Hepatocyte (in vitro differentiated cells): Measurements from ENCODE around the gene ITGAE. TPM values are rescaled to one million over a fixed set of nuclear protein-coding genes. Genes with fewer than 3 reads are reported as not detected.
"Not testable (repeated sequence)": the region's sequence is repeated elsewhere in the genome, so short reads cannot be mapped to it uniquely, and the experiment has no call there.

ENCODE experiments used
- DNase-seq: peaks from one replicate; pipeline ENCODE4 v3.0.0-alpha.2; 2016; ENCODE audit warnings: low spot score
- H2AFZ ChIP-seq: fragments of 200-600 bp; sonication (generic); 2 replicates; pipeline ENCODE4 v1.6.0; 2016; ENCODE audit warnings: antibody characterized with exemption, mild to moderate bottlenecking
- H3K27ac ChIP-seq: fragments of 200-600 bp; sonication (generic); 2 replicates; pipeline ENCODE4 v1.5.1; 2016; ENCODE audit warnings: mild to moderate bottlenecking
- H3K27me3 ChIP-seq: fragments of 200-600 bp; sonication (generic); 2 replicates; pipeline ENCODE4 v1.6.1; 2016
- H3K36me3 ChIP-seq: fragments of 200-600 bp; sonication (generic); replicated peaks from 2 replicates; pipeline ENCODE4 v1.5.1; 2016; ENCODE audit warnings: low read depth; ENCODE audit not compliant: insufficient read depth
- H3K4me1 ChIP-seq: fragments of 200-600 bp; sonication (generic); 2 replicates; pipeline ENCODE4 v1.5.1; 2016; ENCODE audit warnings: mild to moderate bottlenecking, moderate library complexity; ENCODE audit not compliant: insufficient read depth
- H3K4me2 ChIP-seq: fragments of 200-600 bp; sonication (generic); 2 replicates; pipeline ENCODE4 v1.6.0; 2016
- H3K4me3 ChIP-seq: fragments of 200-600 bp; sonication (generic); 2 replicates; pipeline ENCODE4 v1.5.1; 2016; ENCODE audit warnings: mild to moderate bottlenecking
- H3K79me2 ChIP-seq: fragments of 200-600 bp; sonication (generic); 2 replicates; pipeline ENCODE4 v1.6.0; 2017; ENCODE audit warnings: mild to moderate bottlenecking
- H3K9me2 ChIP-seq: fragments of 200-600 bp; sonication (generic); replicated peaks from 2 replicates; pipeline ENCODE4 v1.6.0; 2017; ENCODE audit warnings: mild to moderate bottlenecking; ENCODE audit not compliant: insufficient read depth
- H3K9me3 ChIP-seq: fragments of 200-600 bp; sonication (generic); 2 replicates; pipeline ENCODE4 v1.5.1; 2016; ENCODE audit warnings: low read depth, mild to moderate bottlenecking
- H4K20me1 ChIP-seq: fragments of 200-600 bp; sonication (generic); 2 replicates; pipeline ENCODE4 v1.6.0; 2016; ENCODE audit warnings: mild to moderate bottlenecking; ENCODE audit not compliant: insufficient read depth, poor library complexity, severe bottlenecking
- EZH2 ChIP-seq: fragments of 200-600 bp; sonication (generic); IDR thresholded peaks from 2 replicates; pipeline ENCODE4 v1.6.1; 2016; ENCODE audit warnings: antibody characterized with exemption, mild to moderate bottlenecking, borderline replicate concordance
- EZH2phosphoT487 ChIP-seq: fragments of 200-600 bp; sonication (generic); IDR thresholded peaks from one replicate; pipeline ENCODE4 v1.6.1; 2018; ENCODE audit warnings: antibody characterized with exemption, mild to moderate bottlenecking, low read depth, moderate library complexity; ENCODE audit not compliant: unreplicated experiment, severe bottlenecking
- WGBS: methylation state at CpG from one replicate; pipeline ENCODE4 v1.1.6; 2016; ENCODE audit warnings: low lambda C conversion rate; ENCODE audit errors: missing lambda C conversion rate; 5-methylcytosine and 5-hydroxymethylcytosine counted together
- polyA plus RNA-seq: library from polyadenylated mRNA; unstranded; fragments of >200 nt; fragmentation: Nextera tagmentation; extraction: Ambion mirVana; gene quantifications from 2 replicates; pipeline ENCODE4 v1.2.1, GENCODE V29; 2016
- total RNA-seq: library from RNA; depleted of rRNA; stranded (reverse); fragments of >200 nt; gene quantifications from 2 replicates; pipeline ENCODE4 v1.2.3, GENCODE V29; 2014
- TF ChIP-seq, protein P1 (sequence below): fragments of 200-600 bp; sonication (generic); IDR thresholded peaks from 2 replicates; pipeline ENCODE4 v1.5.1; 2016; ENCODE audit warnings: antibody characterized with exemption, mild to moderate bottlenecking; ENCODE audit not compliant: poor library complexity

Gene ITGAE
- total and polyA plus RNA-seq, 2 experiments from 2014 or later: 28.1 to 77.0 TPM

DNA sequence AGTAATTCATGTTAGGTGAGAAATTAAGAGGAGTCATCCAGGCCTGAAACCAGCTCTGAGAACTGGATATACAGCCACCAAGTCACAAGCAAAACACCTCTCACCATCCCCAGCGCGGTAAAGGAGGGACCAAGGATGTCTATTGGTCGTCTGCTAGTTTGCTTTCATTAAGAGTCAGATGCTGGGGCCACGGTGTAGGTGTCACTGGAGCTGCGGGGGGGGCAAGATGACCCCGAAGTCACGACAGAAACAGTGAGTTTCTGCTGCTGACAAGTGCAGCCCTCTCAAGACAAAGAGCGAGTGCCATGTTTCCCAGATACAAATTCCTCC, 44.3 kb upstream of the ITGAE start:
- TF ChIP-seq EZH2phosphoT487 (no peak), EZH2 (no peak)
- TF ChIP-seq, protein P1, sequence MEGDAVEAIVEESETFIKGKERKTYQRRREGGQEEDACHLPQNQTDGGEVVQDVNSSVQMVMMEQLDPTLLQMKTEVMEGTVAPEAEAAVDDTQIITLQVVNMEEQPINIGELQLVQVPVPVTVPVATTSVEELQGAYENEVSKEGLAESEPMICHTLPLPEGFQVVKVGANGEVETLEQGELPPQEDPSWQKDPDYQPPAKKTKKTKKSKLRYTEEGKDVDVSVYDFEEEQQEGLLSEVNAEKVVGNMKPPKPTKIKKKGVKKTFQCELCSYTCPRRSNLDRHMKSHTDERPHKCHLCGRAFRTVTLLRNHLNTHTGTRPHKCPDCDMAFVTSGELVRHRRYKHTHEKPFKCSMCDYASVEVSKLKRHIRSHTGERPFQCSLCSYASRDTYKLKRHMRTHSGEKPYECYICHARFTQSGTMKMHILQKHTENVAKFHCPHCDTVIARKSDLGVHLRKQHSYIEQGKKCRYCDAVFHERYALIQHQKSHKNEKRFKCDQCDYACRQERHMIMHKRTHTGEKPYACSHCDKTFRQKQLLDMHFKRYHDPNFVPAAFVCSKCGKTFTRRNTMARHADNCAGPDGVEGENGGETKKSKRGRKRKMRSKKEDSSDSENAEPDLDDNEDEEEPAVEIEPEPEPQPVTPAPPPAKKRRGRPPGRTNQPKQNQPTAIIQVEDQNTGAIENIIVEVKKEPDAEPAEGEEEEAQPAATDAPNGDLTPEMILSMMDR: no peak
- H4K20me1 ChIP-seq: no peaks in the 10 kb centered on the region
- H3K27ac ChIP-seq: peak overlapping the region; percentile 98
- no peaks in the 10 kb centered on the region for H3K27me3 ChIP-seq
- H3K4me3 ChIP-seq: peak overlapping the region; percentile 86
- H3K9me3 ChIP-seq: no peaks in the 10 kb centered on the region
- H3K36me3 ChIP-seq: no peaks in the 10 kb centered on the region
- H3K4me1 ChIP-seq: peaks cover 5% of the 10 kb centered on the region
- H3K9me2 ChIP-seq: no peaks in the 10 kb centered on the region
- peak overlapping the region; percentile 92 for H3K4me2 ChIP-seq
- DNase-seq: peak; percentile 30
- 0% methylated on average over 8 of the region's 8 CpGs for WGBS
- peaks cover 56% of the 10 kb centered on the region for H3K79me2 ChIP-seq
- H2AFZ ChIP-seq: peak overlapping the region; percentile 95

DNA sequence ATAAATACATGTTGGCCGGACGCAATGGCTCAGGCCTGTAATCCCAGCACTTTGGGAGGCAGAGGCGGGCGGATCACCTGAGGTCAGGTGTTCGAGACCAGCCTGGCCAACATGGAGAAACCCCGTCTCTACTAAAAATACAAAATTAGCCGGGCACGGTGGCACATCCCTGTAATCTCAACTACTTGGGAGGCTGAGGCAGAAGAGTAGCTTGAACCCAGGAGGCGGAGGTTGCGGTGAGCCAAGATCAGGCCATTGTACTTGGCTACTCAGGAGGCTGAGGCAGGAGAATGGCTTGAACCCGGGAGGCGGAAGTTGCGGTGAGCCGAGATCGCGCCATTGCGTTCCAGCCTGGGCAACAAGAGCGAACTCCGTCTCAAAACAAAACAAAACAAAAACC, 43.6 kb upstream of the ITGAE start:
- DNase-seq, H3K36me3 ChIP-seq, H3K9me2 ChIP-seq, H3K27ac ChIP-seq, H3K4me1 ChIP-seq, H2AFZ ChIP-seq, H3K27me3 ChIP-seq, H4K20me1 ChIP-seq, H3K9me3 ChIP-seq: not testable (repeated sequence)
- H3K4me2 ChIP-seq: peak overlapping the region; percentile 92
- 95% methylated on average over 19 of the region's 19 CpGs for WGBS
- peaks cover 63% of the 10 kb centered on the region for H3K79me2 ChIP-seq
- peak overlapping the region; percentile 86 for H3K4me3 ChIP-seq

DNA sequence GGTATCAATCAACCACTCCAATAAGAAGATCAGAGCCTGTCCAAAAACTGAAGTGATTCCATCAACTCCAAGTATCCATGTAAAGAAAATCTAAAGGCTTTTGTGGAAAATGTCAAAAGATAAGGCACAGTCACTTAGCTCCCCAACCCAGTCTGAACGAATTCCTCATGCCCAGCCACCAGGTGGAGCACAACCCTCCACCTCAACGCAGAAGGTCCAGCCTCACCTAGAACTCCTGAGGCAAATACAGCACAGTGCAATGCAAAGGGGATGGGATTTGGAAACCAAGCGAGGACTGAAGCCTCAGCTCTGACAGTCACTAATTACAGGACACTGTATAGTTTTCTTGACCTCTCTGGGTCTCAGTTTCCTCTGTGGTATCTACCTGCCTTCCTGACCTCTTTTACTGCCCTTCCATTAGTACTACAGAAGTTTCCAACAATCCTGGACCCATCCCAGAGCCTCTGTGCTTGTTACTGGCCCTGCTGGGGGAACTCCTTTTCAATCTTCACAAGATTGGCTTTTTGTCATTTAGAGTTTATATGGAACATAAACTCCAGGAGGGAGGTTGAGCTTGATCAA, 43.0 kb upstream of the ITGAE start:
- WGBS: 43% methylated on average over 3 of the region's 3 CpGs
- no peaks in the 10 kb centered on the region for H4K20me1 ChIP-seq
- H3K4me3 ChIP-seq: no peak overlapping the region
- no peak overlapping the region for H2AFZ ChIP-seq
- no peaks in the 10 kb centered on the region for H3K9me3 ChIP-seq
- peaks cover 69% of the 10 kb centered on the region for H3K79me2 ChIP-seq
- H3K4me2 ChIP-seq: peak overlapping the region; percentile 92
- no peaks in the 10 kb centered on the region for H3K9me2 ChIP-seq
- H3K27ac ChIP-seq: no peak overlapping the region
- H3K36me3 ChIP-seq: peaks cover 3% of the 10 kb centered on the region
- TF ChIP-seq EZH2phosphoT487: no peak
- TF ChIP-seq, protein P1: peak; percentile 51
- DNase-seq: peak; percentile 63
- peaks cover 5% of the 10 kb centered on the region for H3K4me1 ChIP-seq
- H3K27me3 ChIP-seq: no peaks in the 10 kb centered on the region

DNA sequence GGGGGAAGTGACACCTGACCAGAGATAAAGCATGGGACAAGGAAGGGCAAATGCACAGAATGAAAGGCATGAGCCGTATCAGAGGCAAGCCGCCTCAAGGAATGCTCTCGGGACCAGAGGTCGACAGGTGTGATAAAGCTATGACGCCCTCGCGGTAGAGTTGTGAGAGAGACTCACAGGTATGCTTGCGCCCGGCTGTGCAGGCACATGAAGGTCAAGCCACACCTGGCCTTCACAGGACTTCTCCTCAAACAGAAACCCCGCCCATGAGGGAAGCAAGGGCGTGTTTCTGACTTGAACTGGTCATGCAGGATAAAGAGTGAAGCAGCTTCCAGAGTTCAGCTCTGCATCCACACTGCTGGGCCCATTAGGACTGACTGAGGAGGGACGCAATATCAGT, 37.2 kb upstream of the ITGAE start:
- peaks cover 3% of the 10 kb centered on the region for H3K36me3 ChIP-seq
- 68% methylated on average over 12 of the region's 12 CpGs for WGBS
- no peak overlapping the region for H2AFZ ChIP-seq
- no peak overlapping the region for H3K4me2 ChIP-seq
- peak overlapping the region; percentile 89 for H3K27ac ChIP-seq
- peak; percentile 88 for DNase-seq
- H3K79me2 ChIP-seq: peaks cover 86% of the 10 kb centered on the region
- no peaks in the 10 kb centered on the region for H3K27me3 ChIP-seq
- H4K20me1 ChIP-seq: peaks cover 4% of the 10 kb centered on the region
- no peaks in the 10 kb centered on the region for H3K4me1 ChIP-seq
- no peaks in the 10 kb centered on the region for H3K9me2 ChIP-seq
- TF ChIP-seq EZH2phosphoT487 (no peak), EZH2 (no peak)
- TF ChIP-seq, protein P1: no peak
- H3K9me3 ChIP-seq: no peaks in the 10 kb centered on the region
- no peak overlapping the region for H3K4me3 ChIP-seq
